HepG2 (cell line): Measurements from ENCODE around the gene MFAP1. TPM values are rescaled to one million over a fixed set of nuclear protein-coding genes. Genes with fewer than 3 reads are reported as not detected.

ENCODE experiments used
- GMEB2 ChIP-seq: IDR thresholded peaks from 2 replicates; pipeline ENCODE4 v1.6.1; 2016; ENCODE audit warnings: missing biosample characterization, missing genetic modification reagents, low read depth
- HNF4A ChIP-seq: sonication (generic); formaldehyde crosslinking; IDR thresholded peaks from 2 replicates; pipeline ENCODE4 v1.4.0; 2020; ENCODE audit warnings: missing genetic modification reagents
- IKZF4 ChIP-seq: sonication (generic); formaldehyde crosslinking; IDR thresholded peaks from 2 replicates; pipeline ENCODE4 v1.5.1; 2020; ENCODE audit warnings: borderline replicate concordance, mild to moderate bottlenecking, low read depth, missing genetic modification reagents; ENCODE audit errors: not compliant biosample characterization
- MTERF4 ChIP-seq: sonication (generic); formaldehyde crosslinking; IDR thresholded peaks from 2 replicates; pipeline ENCODE4 v1.8.0; 2023; ENCODE audit warnings: mild to moderate bottlenecking, missing genetic modification reagents
- PHF8 ChIP-seq: sonication (generic); formaldehyde crosslinking; IDR thresholded peaks from 2 replicates; pipeline ENCODE4 v1.5.0; 2020; ENCODE audit warnings: missing genetic modification reagents
- SP5 ChIP-seq: IDR thresholded peaks from 2 replicates; pipeline ENCODE4 v1.6.1; 2016; ENCODE audit warnings: low read depth, borderline replicate concordance
- SUZ12 ChIP-seq: fragments of 150-350 bp; IDR thresholded peaks from 2 replicates; pipeline ENCODE4 v1.6.1; 2014; ENCODE audit warnings: low read depth, low read length
- U2AF2 ChIP-seq: fragments of 200-400 bp; formaldehyde crosslinking; IDR thresholded peaks from 2 replicates; pipeline ENCODE4 v1.6.1; 2017; ENCODE audit warnings: low read depth, mild to moderate bottlenecking, low read length
- ZNF280B ChIP-seq: sonication (generic); formaldehyde crosslinking; IDR thresholded peaks from 2 replicates; pipeline ENCODE4 v1.5.0; 2020; ENCODE audit warnings: missing genetic modification reagents, mild to moderate bottlenecking, borderline replicate concordance
- ZNF607 ChIP-seq: sonication (generic); formaldehyde crosslinking; IDR thresholded peaks from 2 replicates; pipeline ENCODE4 v1.5.1; 2020; ENCODE audit warnings: missing genetic modification reagents, mild to moderate bottlenecking, borderline replicate concordance
- ZNF761 ChIP-seq: sonication (generic); formaldehyde crosslinking; conservative IDR thresholded peaks from 2 replicates; pipeline ENCODE4 v1.4.0; 2020; ENCODE audit warnings: mild to moderate bottlenecking, missing genetic modification reagents
- polyA plus RNA-seq, 8 experiments: library from polyadenylated mRNA; depleted of rRNA in 3 of 8; stranded (reverse) in 7 of 8; unstranded in 1 of 8; fragments of >200 nt; fragmentation: Illumina TruSeq in 4 of 8; extraction: Trizol in 4 of 8; gene quantifications; 2 replicates each; pipeline versions ENCODE4 v1.2.1 to v1.2.3, GENCODE V29; 2011 to 2016; ENCODE audit warnings: low read depth in 4 of 8, missing spikeins in 1 of 8, mixed read lengths in 1 of 8; ENCODE audit not compliant: insufficient read depth in 1 of 8
- total RNA-seq, 5 experiments: library from RNA; depleted of rRNA; stranded (reverse); fragments of >200 nt; fragmentation: Illumina TruSeq; extraction: Trizol; gene quantifications; 2 replicates each; pipeline ENCODE4 v1.2.3, GENCODE V29; 2016; ENCODE audit warnings: low read depth in 1 of 5
- TF ChIP-seq, protein P1 (sequence below): sonication (generic); formaldehyde crosslinking; IDR thresholded peaks from 2 replicates; pipeline ENCODE4 v1.8.0; 2022; ENCODE audit warnings: mild to moderate bottlenecking, missing genetic modification reagents; ENCODE audit not compliant: insufficient replicate concordance
- TF ChIP-seq, protein P2 (sequence below): sonication (generic); formaldehyde crosslinking; IDR thresholded peaks from 2 replicates; pipeline ENCODE4 v1.4.0; 2020; ENCODE audit warnings: missing genetic modification reagents

The MFAP1 gene
- total and polyA plus RNA-seq, 2 of the 13 experiments (the other 11 are each of a cell fraction or from before 2014, with no cell fraction given): 11.8 to 39.5 TPM

DNA sequence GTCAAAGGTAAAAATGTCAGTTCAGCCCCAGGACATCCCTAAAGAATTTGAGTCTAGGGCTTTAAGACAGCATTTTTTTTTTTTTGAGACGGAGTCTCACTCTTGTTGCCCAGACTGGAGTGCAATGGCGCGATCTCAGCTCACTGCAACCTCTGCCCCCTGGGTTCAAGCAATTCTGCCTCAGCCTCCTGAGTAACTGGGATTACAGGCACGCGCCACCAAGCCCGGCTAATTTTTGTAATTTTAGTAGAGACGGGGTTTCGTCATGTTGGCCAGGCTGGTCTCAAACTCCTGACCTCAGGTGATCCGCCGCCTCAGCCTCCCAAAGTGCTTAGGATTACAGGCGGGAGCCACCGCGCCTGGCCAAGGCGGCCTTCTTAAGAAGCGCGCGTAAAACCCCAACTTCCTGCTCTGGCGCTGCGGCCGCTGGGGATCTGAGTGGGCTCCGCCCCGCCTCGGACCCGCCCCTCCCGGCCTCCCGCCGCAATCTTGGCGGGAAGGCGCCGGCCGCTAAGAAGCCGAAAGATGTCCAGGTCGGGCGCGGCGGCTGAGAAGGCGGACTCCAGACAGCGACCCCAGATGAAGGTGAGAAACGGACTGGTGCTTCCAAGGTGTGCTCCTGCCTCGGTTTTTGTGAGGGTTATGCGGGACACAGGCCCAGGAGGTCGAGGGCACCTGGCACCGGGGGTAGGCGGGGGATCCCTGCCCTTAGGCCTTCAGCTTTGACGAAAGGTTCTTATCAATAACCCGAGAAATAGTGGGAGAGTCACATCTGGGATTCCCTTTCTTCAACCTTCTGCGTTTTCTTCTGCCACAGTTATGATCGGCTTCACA, 2.2 kb upstream of the MFAP1 start, which contains the start of gene WDR76 (continued):
- TF ChIP-seq GMEB2 (CRISPR knock-in tag): no peak
- no peak for TF ChIP-seq MTERF4
- TF ChIP-seq, protein P1, sequence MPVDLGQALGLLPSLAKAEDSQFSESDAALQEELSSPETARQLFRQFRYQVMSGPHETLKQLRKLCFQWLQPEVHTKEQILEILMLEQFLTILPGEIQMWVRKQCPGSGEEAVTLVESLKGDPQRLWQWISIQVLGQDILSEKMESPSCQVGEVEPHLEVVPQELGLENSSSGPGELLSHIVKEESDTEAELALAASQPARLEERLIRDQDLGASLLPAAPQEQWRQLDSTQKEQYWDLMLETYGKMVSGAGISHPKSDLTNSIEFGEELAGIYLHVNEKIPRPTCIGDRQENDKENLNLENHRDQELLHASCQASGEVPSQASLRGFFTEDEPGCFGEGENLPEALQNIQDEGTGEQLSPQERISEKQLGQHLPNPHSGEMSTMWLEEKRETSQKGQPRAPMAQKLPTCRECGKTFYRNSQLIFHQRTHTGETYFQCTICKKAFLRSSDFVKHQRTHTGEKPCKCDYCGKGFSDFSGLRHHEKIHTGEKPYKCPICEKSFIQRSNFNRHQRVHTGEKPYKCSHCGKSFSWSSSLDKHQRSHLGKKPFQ (CRISPR knock-in tag): no peak
- 0 out of 2 replicates have a peak, but pooled peaks have one; percentile 26 for TF ChIP-seq SP5 (CRISPR knock-in tag)
- TF ChIP-seq, protein P2, sequence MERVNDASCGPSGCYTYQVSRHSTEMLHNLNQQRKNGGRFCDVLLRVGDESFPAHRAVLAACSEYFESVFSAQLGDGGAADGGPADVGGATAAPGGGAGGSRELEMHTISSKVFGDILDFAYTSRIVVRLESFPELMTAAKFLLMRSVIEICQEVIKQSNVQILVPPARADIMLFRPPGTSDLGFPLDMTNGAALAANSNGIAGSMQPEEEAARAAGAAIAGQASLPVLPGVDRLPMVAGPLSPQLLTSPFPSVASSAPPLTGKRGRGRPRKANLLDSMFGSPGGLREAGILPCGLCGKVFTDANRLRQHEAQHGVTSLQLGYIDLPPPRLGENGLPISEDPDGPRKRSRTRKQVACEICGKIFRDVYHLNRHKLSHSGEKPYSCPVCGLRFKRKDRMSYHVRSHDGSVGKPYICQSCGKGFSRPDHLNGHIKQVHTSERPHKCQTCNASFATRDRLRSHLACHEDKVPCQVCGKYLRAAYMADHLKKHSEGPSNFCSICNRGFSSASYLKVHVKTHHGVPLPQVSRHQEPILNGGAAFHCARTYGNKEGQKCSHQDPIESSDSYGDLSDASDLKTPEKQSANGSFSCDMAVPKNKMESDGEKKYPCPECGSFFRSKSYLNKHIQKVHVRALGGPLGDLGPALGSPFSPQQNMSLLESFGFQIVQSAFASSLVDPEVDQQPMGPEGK (CRISPR knock-in tag): no peak
- TF ChIP-seq ZNF280B: no peak
- no peak for TF ChIP-seq U2AF2
- TF ChIP-seq HNF4A (CRISPR knock-in tag): no peak
- TF ChIP-seq PHF8 (CRISPR knock-in tag): peak; percentile 39; the same call in 1 of the 2 replicates
- no peak for TF ChIP-seq SUZ12
- TF ChIP-seq ZNF761: no peak
- TF ChIP-seq IKZF4 (CRISPR knock-in tag): no peak
- 0 out of 2 replicates have a peak, but pooled peaks have one; percentile 24 for TF ChIP-seq ZNF607 (CRISPR knock-in tag)
